Measurements from ENCODE around the gene TMEM63C.

TMEM63C gene

GRCh38 chr14:77258566-77258965 is 77.0 kb downstream of the TMEM63C start:
- TF ChIP-seq EZH2phosphoT487 (conservative IDR thresholded peaks at IDR 0.05; ENCODE audit: low read length) (no peak), CTCF (IDR thresholded peaks at IDR 0.05; ENCODE audit: insufficient read depth, low read length, poor library complexity, severe bottlenecking) (no peak)
- H3K9ac ChIP-seq (ENCODE audit: low read length) = no peak overlapping the region
- no peak overlapping the region for H3K4me2 ChIP-seq (ENCODE audit: low read depth, low read length, poor library complexity, severe bottlenecking)
- no peaks in the 10 kb centered on the region for H3F3A ChIP-seq (ENCODE audit: insufficient read depth)
- H3K36me3 ChIP-seq (ENCODE audit: low read length) = no peaks in the 10 kb centered on the region
- no peaks in the 10 kb centered on the region for H3K27me3 ChIP-seq (ENCODE audit: low read length)
- no peak overlapping the region for H3K27ac ChIP-seq (ENCODE audit: low read depth, low read length)
- H3K4me3 ChIP-seq (ENCODE audit: insufficient read depth, low read length, poor library complexity, severe bottlenecking) = no peak overlapping the region
- no peak overlapping the region for H2AFZ ChIP-seq (ENCODE audit: low read depth, low read length, severe bottlenecking)
- no peaks in the 10 kb centered on the region for H3K79me2 ChIP-seq (ENCODE audit: insufficient read depth, low read length)
- no peaks in the 10 kb centered on the region for H3K9me3 ChIP-seq (ENCODE audit: insufficient read depth, low read length)
- no peaks in the 10 kb centered on the region for H4K20me1 ChIP-seq (ENCODE audit: low read depth, low read length)
- H3K9me2 ChIP-seq (replicated peaks; ENCODE audit: insufficient read depth, low read length) = no peaks in the 10 kb centered on the region

GRCh38 chr14:77259025-77259715 is 77.6 kb downstream of the TMEM63C start:
- H3K9me2 ChIP-seq (replicated peaks; ENCODE audit: insufficient read depth, low read length) = no peaks in the 10 kb centered on the region
- no peaks in the 10 kb centered on the region for H4K20me1 ChIP-seq (ENCODE audit: low read depth, low read length)
- H3K4me3 ChIP-seq (ENCODE audit: insufficient read depth, low read length, poor library complexity, severe bottlenecking) = no peak overlapping the region
- no peaks in the 10 kb centered on the region for H3K79me2 ChIP-seq (ENCODE audit: insufficient read depth, low read length)
- no peaks in the 10 kb centered on the region for H3K9me3 ChIP-seq (ENCODE audit: insufficient read depth, low read length)
- no peaks in the 10 kb centered on the region for H3K27me3 ChIP-seq (ENCODE audit: low read length)
- H3K4me2 ChIP-seq (ENCODE audit: low read depth, low read length, poor library complexity, severe bottlenecking) = no peak overlapping the region
- TF ChIP-seq CTCF (IDR thresholded peaks at IDR 0.05; ENCODE audit: insufficient read depth, low read length, poor library complexity, severe bottlenecking) (no peak), EZH2phosphoT487 (conservative IDR thresholded peaks at IDR 0.05; ENCODE audit: low read length) (no peak)
- H3K36me3 ChIP-seq (ENCODE audit: low read length) = no peaks in the 10 kb centered on the region
- H3K9ac ChIP-seq (ENCODE audit: low read length) = no peak overlapping the region
- no peak overlapping the region for H3K27ac ChIP-seq (ENCODE audit: low read depth, low read length)
- no peaks in the 10 kb centered on the region for H3F3A ChIP-seq (ENCODE audit: insufficient read depth)
- no peak overlapping the region for H2AFZ ChIP-seq (ENCODE audit: low read depth, low read length, severe bottlenecking)

- TF ChIP-seq CTCF (IDR thresholded peaks at IDR 0.05; ENCODE audit: insufficient read depth, low read length, poor library complexity, severe bottlenecking) = no peak
- no peak for TF ChIP-seq EZH2phosphoT487 (conservative IDR thresholded peaks at IDR 0.05; ENCODE audit: low read length)
- H3K9me2 ChIP-seq (replicated peaks; ENCODE audit: insufficient read depth, low read length) = no peaks in the 10 kb centered on the region
- H2AFZ ChIP-seq (ENCODE audit: low read depth, low read length, severe bottlenecking) = no peak overlapping the region
- no peaks in the 10 kb centered on the region for H3K79me2 ChIP-seq (ENCODE audit: insufficient read depth, low read length)
- H3K9ac ChIP-seq (ENCODE audit: low read length) = no peak overlapping the region
- no peaks in the 10 kb centered on the region for H3K36me3 ChIP-seq (ENCODE audit: low read length)
- H3K4me2 ChIP-seq (ENCODE audit: low read depth, low read length, poor library complexity, severe bottlenecking) = no peak overlapping the region
- no peaks in the 10 kb centered on the region for H4K20me1 ChIP-seq (ENCODE audit: low read depth, low read length)
- no peaks in the 10 kb centered on the region for H3K27me3 ChIP-seq (ENCODE audit: low read length)
- H3K27ac ChIP-seq (ENCODE audit: low read depth, low read length) = no peak overlapping the region
- H3F3A ChIP-seq (ENCODE audit: insufficient read depth) = no peaks in the 10 kb centered on the region
- H3K9me3 ChIP-seq (ENCODE audit: insufficient read depth, low read length) = no peaks in the 10 kb centered on the region
- H3K4me3 ChIP-seq (ENCODE audit: insufficient read depth, low read length, poor library complexity, severe bottlenecking) = no peak overlapping the region
These were observed 78.6 kb downstream of the TMEM63C start for GRCh38 chr14:77260199-77260598.
